ENCODE results near the gene ZNF470. TPM values are rescaled to one million over a fixed set of nuclear protein-coding genes. Genes with fewer than 3 reads are reported as not detected.

The ZNF470 gene
- total and polyA plus RNA-seq, 4 donors = 3.3 to 7.1 (median 4.1) TPM

DNA sequence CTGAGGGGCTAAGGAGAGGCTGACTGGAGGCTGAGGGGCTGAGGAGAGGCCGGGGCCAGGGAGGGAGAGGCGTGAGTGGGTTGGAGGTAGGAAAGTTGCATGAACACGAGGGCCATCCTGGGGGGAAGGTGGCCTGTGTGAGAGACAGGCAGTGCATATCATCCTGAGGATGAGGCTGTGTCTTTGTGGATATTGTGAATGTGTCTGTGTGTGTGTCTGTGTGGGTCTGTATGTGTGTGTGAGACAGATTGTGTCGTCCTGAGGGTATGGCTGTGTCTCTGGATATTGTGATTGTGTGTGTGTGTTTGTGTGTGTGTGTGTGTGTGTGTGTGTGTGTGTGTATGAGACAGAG is 28.3 kb downstream of the ZNF470 start:
- WGBS, 2 donors = 0 to 2% methylated on average over 4 of the region's 4 CpGs
- Histone ChIP-seq H3K9me3 (ENCODE audit: control insufficient read depth, low read length) (peaks cover 5% of the 10 kb centered on the region), H3K4me3 (ENCODE audit: low read length in 2 of 2) (peak overlapping the region; percentile 76 to 89), H3K36me3 (ENCODE audit: control insufficient read depth in 1 of 2, insufficient read depth in 2 of 2, low read length in 1 of 2) (no peaks in the 10 kb centered on the region), H3K27ac (ENCODE audit: low read depth in 1 of 2, low read length in 2 of 2) (peak overlapping the region in 1 of 2 donors; percentile 11), H3K4me1 (ENCODE audit: control insufficient read depth in 1 of 2, insufficient read depth in 2 of 2, low read length in 2 of 2) (no peaks in the 10 kb centered on the region), H3K27me3 (ENCODE audit: control insufficient read depth in 1 of 2, insufficient read depth in 2 of 2, low read length in 1 of 2) (no peaks in the 10 kb centered on the region)
- ATAC-seq (ENCODE audit: low FRiP score) (peak; percentile 37), DNase-seq (no peak)
- intact Hi-C loops (cut with DNase I) = loop anchor here in 1 of 2 donors (1.0 kb wide), 1 partner anchor 28 kb away; the partner anchor contains the start of gene ZNF470

DNA sequence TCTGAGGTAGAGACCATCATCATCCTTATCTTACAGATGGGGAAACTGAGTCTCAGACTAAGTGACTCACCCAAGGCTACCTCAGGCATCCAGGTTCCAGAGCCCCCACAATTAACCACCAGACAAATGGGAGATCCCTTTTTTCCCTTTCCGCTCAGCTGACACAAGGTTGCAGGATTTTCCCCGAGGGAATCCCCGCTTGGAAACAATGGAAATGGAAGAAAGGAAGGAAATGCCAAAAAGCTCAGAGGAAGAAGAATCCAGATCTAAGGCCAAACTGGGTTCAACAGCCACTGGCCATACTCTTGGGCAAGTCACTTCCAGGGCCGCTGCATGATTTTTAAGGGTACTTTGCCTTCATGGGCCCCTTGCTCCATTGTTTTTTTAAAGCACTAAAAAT is 29.4 kb downstream of the ZNF470 start:
- intact Hi-C loops (cut with DNase I) = no loop called here
- Histone ChIP-seq H3K27me3 (ENCODE audit: control insufficient read depth in 1 of 2, insufficient read depth in 2 of 2, low read length in 1 of 2) (no peaks in the 10 kb centered on the region), H3K4me1 (ENCODE audit: control insufficient read depth in 1 of 2, insufficient read depth in 2 of 2, low read length in 2 of 2) (no peaks in the 10 kb centered on the region), H3K9me3 (ENCODE audit: control insufficient read depth, low read length) (peaks cover 14% of the 10 kb centered on the region), H3K36me3 (ENCODE audit: control insufficient read depth in 1 of 2, insufficient read depth in 2 of 2, low read length in 1 of 2) (peaks cover 1 to 5% of the 10 kb centered on the region in 2 donors), H3K4me3 (ENCODE audit: low read length in 2 of 2) (no peak overlapping the region), H3K27ac (ENCODE audit: low read depth in 1 of 2, low read length in 2 of 2) (no peak overlapping the region)
- DNase-seq = no peak
- ATAC-seq (ENCODE audit: low FRiP score) = no peak
- 72 to 85% methylated on average over 4 of the region's 4 CpGs for WGBS, 2 donors

DNA sequence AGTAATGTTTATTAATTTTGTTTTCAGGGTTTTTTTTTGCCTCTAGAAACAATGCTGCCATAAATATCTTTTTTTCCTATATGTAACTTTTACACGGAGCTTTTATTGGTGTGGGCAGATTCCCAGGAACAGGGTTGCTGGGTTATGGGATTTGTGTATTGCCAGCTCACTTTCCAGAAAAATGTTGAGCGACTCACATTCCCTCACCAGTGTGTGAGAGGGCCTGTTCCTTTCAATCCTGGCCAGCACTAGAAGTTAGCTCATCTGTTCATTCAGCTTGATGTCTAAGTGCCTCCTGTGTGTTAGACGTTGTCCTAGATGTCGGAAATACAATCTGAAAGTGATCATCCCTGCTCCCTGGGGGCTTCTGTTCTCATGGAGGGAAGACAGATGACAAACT is 30.4 kb downstream of the ZNF470 start:
- 65 to 77% methylated on average over 4 of the region's 4 CpGs for WGBS, 2 donors
- intact Hi-C loops (cut with DNase I) = no loop called here
- H3K36me3 ChIP-seq (ENCODE audit: control insufficient read depth in 1 of 2, insufficient read depth in 2 of 2, low read length in 1 of 2) = peaks cover 5 to 6% of the 10 kb centered on the region in 2 donors

DNA sequence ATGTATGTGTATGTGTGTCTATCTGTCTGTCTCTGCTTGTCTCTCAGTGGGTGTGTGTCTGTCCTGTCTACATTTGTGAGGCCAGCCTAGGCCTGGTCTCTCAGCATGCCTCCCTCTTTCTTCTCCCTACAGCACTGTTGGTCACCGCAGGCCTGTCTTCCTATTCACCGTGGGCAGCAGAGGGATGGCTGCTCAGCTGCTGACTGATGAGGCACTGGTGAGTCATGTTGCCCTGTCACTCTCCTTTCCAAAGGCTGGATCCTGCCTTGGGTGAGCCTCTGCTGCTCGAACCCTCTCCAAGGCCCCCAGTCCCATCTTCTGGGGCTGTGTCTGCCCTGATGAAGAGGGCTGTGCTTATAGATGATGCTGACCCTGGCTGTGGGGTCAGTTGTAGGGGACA is 34.1 kb downstream of the ZNF470 start:
- WGBS, 2 donors = 90 to 95% methylated on average over 3 of the region's 3 CpGs
- no peak overlapping the region for H3K4me3 ChIP-seq (ENCODE audit: low read length in 2 of 2)

More for the DNA sequence above, 30.4 kb downstream of the ZNF470 start:
- H3K27ac ChIP-seq (ENCODE audit: low read depth in 1 of 2, low read length in 2 of 2) = no peak overlapping the region
- DNase-seq (no peak), ATAC-seq (ENCODE audit: low FRiP score) (no peak)
- H3K9me3 ChIP-seq (ENCODE audit: control insufficient read depth, low read length) = peaks cover 15% of the 10 kb centered on the region
- H3K4me1 ChIP-seq (ENCODE audit: control insufficient read depth in 1 of 2, insufficient read depth in 2 of 2, low read length in 2 of 2) = no peaks in the 10 kb centered on the region
- no peak overlapping the region for H3K4me3 ChIP-seq (ENCODE audit: low read length in 2 of 2)
- no peaks in the 10 kb centered on the region for H3K27me3 ChIP-seq (ENCODE audit: control insufficient read depth in 1 of 2, insufficient read depth in 2 of 2, low read length in 1 of 2)

DNA sequence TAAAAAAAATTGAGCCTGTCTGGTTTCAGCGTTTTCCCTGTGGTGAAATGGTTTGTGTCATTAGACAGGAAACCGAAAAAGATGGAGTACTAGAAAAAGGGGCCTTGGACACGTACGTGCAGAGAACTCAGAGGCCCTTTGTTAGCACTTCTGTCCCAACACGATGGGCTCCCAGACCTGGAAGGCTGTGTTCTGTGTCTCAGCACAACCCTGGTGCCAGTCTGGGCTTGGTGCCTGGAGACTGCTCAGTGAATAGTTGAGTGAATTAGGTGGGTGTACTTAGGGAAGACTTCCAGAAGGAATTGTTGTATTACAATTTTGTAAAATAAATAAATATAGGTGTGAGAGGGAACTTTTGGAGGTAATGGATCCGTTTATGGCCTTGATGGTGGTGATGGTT is 36.6 kb downstream of the ZNF470 start:
- Histone ChIP-seq H3K27ac (ENCODE audit: low read depth in 1 of 2, low read length in 2 of 2) (no peak overlapping the region), H3K4me3 (ENCODE audit: low read length in 2 of 2) (no peak overlapping the region), H3K9me3 (ENCODE audit: control insufficient read depth, low read length) (peaks cover 32% of the 10 kb centered on the region), H3K36me3 (ENCODE audit: control insufficient read depth in 1 of 2, insufficient read depth in 2 of 2, low read length in 1 of 2) (peaks cover 8 to 12% of the 10 kb centered on the region in 2 donors), H3K27me3 (ENCODE audit: control insufficient read depth in 1 of 2, insufficient read depth in 2 of 2, low read length in 1 of 2) (no peaks in the 10 kb centered on the region), H3K4me1 (ENCODE audit: control insufficient read depth in 1 of 2, insufficient read depth in 2 of 2, low read length in 2 of 2) (no peaks in the 10 kb centered on the region)
- intact Hi-C loops (cut with DNase I) = no loop called here
- 65 to 81% methylated on average over 6 of the region's 6 CpGs for WGBS, 2 donors
- no peak for ATAC-seq (ENCODE audit: low FRiP score)
- no peak for DNase-seq

More for the DNA sequence above, 34.1 kb downstream of the ZNF470 start:
- Histone ChIP-seq H3K36me3 (ENCODE audit: control insufficient read depth in 1 of 2, insufficient read depth in 2 of 2, low read length in 1 of 2) (peaks cover 8 to 10% of the 10 kb centered on the region in 2 donors), H3K27ac (ENCODE audit: low read depth in 1 of 2, low read length in 2 of 2) (no peak overlapping the region), H3K4me1 (ENCODE audit: control insufficient read depth in 1 of 2, insufficient read depth in 2 of 2, low read length in 2 of 2) (no peaks in the 10 kb centered on the region), H3K9me3 (ENCODE audit: control insufficient read depth, low read length) (peaks cover 29% of the 10 kb centered on the region), H3K27me3 (ENCODE audit: control insufficient read depth in 1 of 2, insufficient read depth in 2 of 2, low read length in 1 of 2) (no peaks in the 10 kb centered on the region)
- ATAC-seq (ENCODE audit: low FRiP score) (no peak), DNase-seq (no peak)
- intact Hi-C loops (cut with DNase I) = no loop called here

DNA sequence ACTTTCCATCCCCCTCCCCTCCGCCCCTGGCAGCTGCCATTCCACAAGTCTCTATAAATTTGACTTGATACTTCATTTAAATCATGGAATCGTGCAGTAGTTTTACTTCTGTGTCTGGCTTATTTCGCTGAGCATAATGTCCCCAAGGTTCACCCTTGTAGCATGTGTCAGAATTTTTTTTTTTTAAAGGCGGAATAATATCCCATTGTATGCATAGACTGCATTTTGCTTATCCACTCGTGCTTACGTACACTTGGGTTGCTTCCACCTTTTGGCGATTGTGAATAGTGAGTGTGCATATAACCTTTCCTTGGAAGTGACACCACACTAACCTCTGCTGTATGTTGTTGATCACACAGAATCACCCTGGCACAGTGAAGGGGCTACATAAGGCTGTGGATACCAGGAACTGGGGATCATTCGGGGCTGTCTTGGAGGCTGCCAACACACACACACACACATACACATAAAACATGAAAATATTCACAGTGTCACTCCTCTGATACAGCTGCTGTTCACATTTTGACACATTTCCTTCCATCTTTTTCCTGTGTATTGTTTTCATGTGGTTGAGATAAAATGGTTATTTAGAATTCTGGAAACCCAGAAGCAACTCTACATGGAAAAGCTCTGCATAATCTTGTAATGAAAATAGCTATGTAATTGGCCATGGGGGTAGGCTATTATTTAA is 41.2 kb downstream of the ZNF470 start:
- Histone ChIP-seq H3K27ac (ENCODE audit: low read depth in 1 of 2, low read length in 2 of 2) (no peak overlapping the region), H3K4me1 (ENCODE audit: control insufficient read depth in 1 of 2, insufficient read depth in 2 of 2, low read length in 2 of 2) (no peaks in the 10 kb centered on the region), H3K27me3 (ENCODE audit: control insufficient read depth in 1 of 2, insufficient read depth in 2 of 2, low read length in 1 of 2) (no peaks in the 10 kb centered on the region), H3K9me3 (ENCODE audit: control insufficient read depth, low read length) (peaks cover 42% of the 10 kb centered on the region), H3K36me3 (ENCODE audit: control insufficient read depth in 1 of 2, insufficient read depth in 2 of 2, low read length in 1 of 2) (peaks cover 3 to 15% of the 10 kb centered on the region in 2 donors), H3K4me3 (ENCODE audit: low read length in 2 of 2) (no peak overlapping the region)
- 82 to 85% methylated on average over 8 of the region's 8 CpGs for WGBS, 2 donors
- ATAC-seq (ENCODE audit: low FRiP score) (no peak), DNase-seq (no peak)
- intact Hi-C loops (cut with DNase I) = no loop called here

DNA sequence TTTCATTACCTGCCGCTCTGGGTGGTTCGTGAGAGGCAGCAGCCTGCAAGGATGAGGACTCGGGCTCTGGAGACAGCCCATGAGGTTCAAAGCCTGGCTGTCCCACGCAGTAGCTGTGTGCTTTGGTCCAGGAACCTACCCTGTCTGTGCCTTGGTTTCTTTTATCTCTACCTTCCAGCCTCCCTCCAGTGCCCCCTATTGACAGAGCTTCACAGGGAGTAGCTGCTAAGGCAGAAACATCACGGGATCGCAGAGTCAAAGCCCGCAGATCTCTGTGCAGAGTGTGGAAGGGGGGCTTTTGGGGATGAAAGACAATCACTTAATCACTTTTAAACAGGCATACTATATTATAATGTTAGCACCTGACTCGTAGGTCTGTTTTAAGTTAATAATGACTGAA is 44.0 kb downstream of the ZNF470 start:
- Histone ChIP-seq H3K27ac (ENCODE audit: low read depth in 1 of 2, low read length in 2 of 2) (no peak overlapping the region), H3K27me3 (ENCODE audit: control insufficient read depth in 1 of 2, insufficient read depth in 2 of 2, low read length in 1 of 2) (no peaks in the 10 kb centered on the region), H3K36me3 (ENCODE audit: control insufficient read depth in 1 of 2, insufficient read depth in 2 of 2, low read length in 1 of 2) (peaks cover 8 to 13% of the 10 kb centered on the region in 2 donors), H3K9me3 (ENCODE audit: control insufficient read depth, low read length) (peaks cover 35% of the 10 kb centered on the region), H3K4me3 (ENCODE audit: low read length in 2 of 2) (no peak overlapping the region), H3K4me1 (ENCODE audit: control insufficient read depth in 1 of 2, insufficient read depth in 2 of 2, low read length in 2 of 2) (no peaks in the 10 kb centered on the region)
- intact Hi-C loops (cut with DNase I) = no loop called here
- DNase-seq (peak in 1 of 2 donors; percentile 44), ATAC-seq (ENCODE audit: low FRiP score) (no peak)
- 70 to 74% methylated on average over 8 of the region's 8 CpGs for WGBS, 2 donors

DNA sequence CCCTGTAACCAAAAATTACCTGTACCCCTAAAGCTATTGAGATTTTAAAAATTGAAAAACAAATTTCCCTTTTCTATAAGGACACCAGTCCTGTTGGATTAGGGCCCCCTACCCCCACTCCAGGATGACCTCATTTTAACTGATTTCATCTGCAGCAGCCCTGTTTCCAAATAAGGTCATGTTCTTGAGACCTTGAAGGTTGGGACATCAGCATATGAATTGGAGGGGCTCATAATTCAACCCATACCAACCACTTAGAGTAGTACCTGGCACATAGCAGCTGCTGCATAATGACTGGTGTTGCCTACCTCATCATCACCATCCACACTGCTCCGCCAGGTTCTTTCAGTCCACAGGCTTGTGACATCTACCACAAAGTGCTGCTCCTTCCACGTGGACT is 45.5 kb downstream of the ZNF470 start:
- H3K27ac ChIP-seq (ENCODE audit: low read depth in 1 of 2, low read length in 2 of 2) = no peak overlapping the region
- peaks cover 37% of the 10 kb centered on the region for H3K9me3 ChIP-seq (ENCODE audit: control insufficient read depth, low read length)
- H3K4me1 ChIP-seq (ENCODE audit: control insufficient read depth in 1 of 2, insufficient read depth in 2 of 2, low read length in 2 of 2) = no peaks in the 10 kb centered on the region
- DNase-seq (no peak), ATAC-seq (ENCODE audit: low FRiP score) (no peak)
- intact Hi-C loops (cut with DNase I) = no loop called here
- H3K36me3 ChIP-seq (ENCODE audit: control insufficient read depth in 1 of 2, insufficient read depth in 2 of 2, low read length in 1 of 2) = peaks cover 8 to 14% of the 10 kb centered on the region in 2 donors
- no peak overlapping the region for H3K4me3 ChIP-seq (ENCODE audit: low read length in 2 of 2)
- H3K27me3 ChIP-seq (ENCODE audit: control insufficient read depth in 1 of 2, insufficient read depth in 2 of 2, low read length in 1 of 2) = no peaks in the 10 kb centered on the region
- 92 to 95% methylated on average over 2 of the region's 2 CpGs for WGBS, 2 donors

DNA sequence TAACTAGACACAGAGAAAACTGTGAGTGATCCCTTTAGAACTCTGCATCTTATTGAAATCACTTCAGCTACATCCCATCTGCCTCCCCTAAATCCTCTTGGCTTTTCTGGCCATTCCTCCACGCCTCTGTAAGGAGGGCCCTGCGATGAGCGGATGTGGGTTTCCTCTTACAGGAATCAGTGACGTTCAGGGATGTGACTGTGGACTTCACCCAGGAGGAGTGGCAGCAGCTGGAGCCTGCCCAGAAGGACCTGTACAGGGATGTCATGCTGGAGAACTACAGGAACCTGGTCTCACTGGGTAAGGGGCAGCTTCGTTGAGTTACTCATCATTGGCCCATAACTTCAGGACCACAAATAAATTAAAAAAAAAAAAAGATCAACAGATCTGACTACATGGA is 46.4 kb downstream of the ZNF470 start:
- Histone ChIP-seq H3K27ac (ENCODE audit: low read depth in 1 of 2, low read length in 2 of 2) (no peak overlapping the region), H3K27me3 (ENCODE audit: control insufficient read depth in 1 of 2, insufficient read depth in 2 of 2, low read length in 1 of 2) (no peaks in the 10 kb centered on the region), H3K9me3 (ENCODE audit: control insufficient read depth, low read length) (peaks cover 41% of the 10 kb centered on the region), H3K4me3 (ENCODE audit: low read length in 2 of 2) (no peak overlapping the region), H3K36me3 (ENCODE audit: control insufficient read depth in 1 of 2, insufficient read depth in 2 of 2, low read length in 1 of 2) (peaks cover 14 to 16% of the 10 kb centered on the region in 2 donors), H3K4me1 (ENCODE audit: control insufficient read depth in 1 of 2, insufficient read depth in 2 of 2, low read length in 2 of 2) (no peaks in the 10 kb centered on the region)
- intact Hi-C loops (cut with DNase I) = no loop called here
- peak in 1 of 2 donors; percentile 38 for DNase-seq
- ATAC-seq (ENCODE audit: low FRiP score) = no peak
- WGBS, 2 donors = 93 to 95% methylated on average over 5 of the region's 5 CpGs

Data from aorta (tissue), 5 donors.